Peyer's patch (tissue), 4 donors: Measurements from ENCODE around the gene GSKIP. TPM values are rescaled to one million over a fixed set of nuclear protein-coding genes. Genes with fewer than 3 reads are reported as not detected.
A peak's percentile ranks its signal among the peaks of the same experiment; 100 is the strongest.

Source experiments
- DNase-seq, 3 donors: peaks; one replicate each; pipeline ENCODE4 v3.0.0-alpha.2; 2017 to 2019
- H3K27ac ChIP-seq, 4 donors: fragments of 200-600 bp; sonication (generic); one replicate each; pipeline ENCODE4 v1.5.1; 2016 to 2019
- H3K27me3 ChIP-seq, 2 donors: fragments of 200-600 bp; sonication (generic); one replicate each; pipeline ENCODE4 v1.5.1; 2019
- H3K36me3 ChIP-seq, 3 donors: fragments of 200-600 bp; sonication (generic); one replicate each; pipeline ENCODE4 v1.5.1; 2016 to 2019
- H3K4me1 ChIP-seq, 4 donors: fragments of 200-600 bp; sonication (generic); one replicate each; pipeline ENCODE4 v1.5.1; 2016 to 2019
- H3K4me3 ChIP-seq, 4 donors: fragments of 200-600 bp; sonication (generic); 1 replicate in 3 of 4; 2 replicates in 1 of 4; pipeline ENCODE4 v1.5.1; 2016 to 2019; ENCODE audit warnings: mild to moderate bottlenecking in 1 of 4
- H3K9me3 ChIP-seq, 4 donors: fragments of 200-600 bp; sonication (generic); one replicate each; pipeline ENCODE4 v1.5.1; 2016 to 2019; ENCODE audit warnings: mild to moderate bottlenecking in 1 of 4
- CTCF ChIP-seq, 6 experiments: fragments of 450-650 bp in 4 of 6; fragments of 200-600 bp in 2 of 6; sonication (generic) in 1 of 6; IDR thresholded peaks; one replicate each; pipeline ENCODE4 v1.5.1; 2017 to 2019; ENCODE audit warnings: antibody characterized with exemption in 6 of 6, mild to moderate bottlenecking in 3 of 6, moderate library complexity in 1 of 6
- POLR2A ChIP-seq, 2 donors: fragments of 450-650 bp; IDR thresholded peaks; one replicate each; pipeline ENCODE4 v1.5.1; 2017; ENCODE audit warnings: antibody characterized with exemption in 2 of 2, mild to moderate bottlenecking in 2 of 2, moderate library complexity in 2 of 2
- total RNA-seq, 4 donors: library from RNA; depleted of rRNA; stranded (reverse); fragments of >200 nt; gene quantifications; one replicate each; pipeline ENCODE4 v1.1.0, GENCODE V29; 2016

Gene GSKIP
- total RNA-seq, 4 donors from 2014 or later: 56.8 to 140 (median 62.8) TPM

- peaks cover 0 to 15% (median 0%) of the 10 kb centered on the region in 3 donors for H3K36me3 ChIP-seq
- DNase-seq: no peak
- peaks cover 0 to 7% (median 2%) of the 10 kb centered on the region in 4 donors for H3K4me1 ChIP-seq
- H3K9me3 ChIP-seq: no peaks in the 10 kb centered on the region
- TF ChIP-seq POLR2A (IDR thresholded peaks at IDR 0.05) (no peak), CTCF (IDR thresholded peaks at IDR 0.05) (no peak)
- peak overlapping the region; percentile 4 to 84 (median 60) for H3K27ac ChIP-seq
- no peaks in the 10 kb centered on the region for H3K27me3 ChIP-seq
- peak overlapping the region; percentile 68 to 79 (median 76) for H3K4me3 ChIP-seq
Measured at GRCh38 chr14:96390965-96391292, 27.6 kb downstream of the GSKIP start.

GRCh38 chr14:96391293-96392118, 28.2 kb downstream of the GSKIP start:
- Histone ChIP-seq H3K4me3 (peak overlapping the region; percentile 68 to 79 (median 76)), H3K36me3 (peaks cover 0 to 10% (median 0%) of the 10 kb centered on the region in 3 donors), H3K27ac (peak overlapping the region; percentile 51 to 84 (median 64)), H3K9me3 (no peaks in the 10 kb centered on the region), H3K27me3 (no peaks in the 10 kb centered on the region), H3K4me1 (peaks cover 0 to 7% (median 2%) of the 10 kb centered on the region in 4 donors)
- TF ChIP-seq CTCF (IDR thresholded peaks at IDR 0.05) (peak in 3 of 6 experiments; percentile 10 to 33 (median 27)), POLR2A (IDR thresholded peaks at IDR 0.05) (peak; percentile 33 to 61)
- peak; percentile 98 to 100 (median 99) for DNase-seq

- Histone ChIP-seq H3K4me3 (no peak overlapping the region), H3K4me1 (peaks cover 0 to 7% (median 2%) of the 10 kb centered on the region in 4 donors), H3K27ac (no peak overlapping the region), H3K36me3 (no peaks in the 10 kb centered on the region), H3K27me3 (no peaks in the 10 kb centered on the region), H3K9me3 (no peaks in the 10 kb centered on the region)
- DNase-seq: no peak
- no peak for TF ChIP-seq CTCF (IDR thresholded peaks at IDR 0.05)
- TF ChIP-seq POLR2A (IDR thresholded peaks at IDR 0.05): no peak
Measured at GRCh38 chr14:96393071-96393691, 29.9 kb downstream of the GSKIP start.

GRCh38 chr14:96394047-96394815, 30.9 kb downstream of the GSKIP start:
- H3K4me3 ChIP-seq: no peak overlapping the region
- no peaks in the 10 kb centered on the region for H3K36me3 ChIP-seq
- H3K27me3 ChIP-seq: no peaks in the 10 kb centered on the region
- no peak for DNase-seq
- no peak for TF ChIP-seq POLR2A (IDR thresholded peaks at IDR 0.05)
- no peak for TF ChIP-seq CTCF (IDR thresholded peaks at IDR 0.05)
- no peaks in the 10 kb centered on the region for H3K9me3 ChIP-seq
- H3K27ac ChIP-seq: no peak overlapping the region
- peaks cover 0 to 7% (median 2%) of the 10 kb centered on the region in 4 donors for H3K4me1 ChIP-seq

GRCh38 chr14:96398432-96398831, 35.1 kb downstream of the GSKIP start:
- H3K36me3 ChIP-seq: no peaks in the 10 kb centered on the region
- no peak for DNase-seq
- H3K4me3 ChIP-seq: no peak overlapping the region
- TF ChIP-seq CTCF (IDR thresholded peaks at IDR 0.05): no peak
- no peak for TF ChIP-seq POLR2A (IDR thresholded peaks at IDR 0.05)
- H3K27ac ChIP-seq: no peak overlapping the region
- H3K27me3 ChIP-seq: no peaks in the 10 kb centered on the region
- H3K9me3 ChIP-seq: no peaks in the 10 kb centered on the region
- H3K4me1 ChIP-seq: no peaks in the 10 kb centered on the region
